ENCODE data around the gene NPY2R. TPM values are rescaled to one million over a fixed set of nuclear protein-coding genes. Genes with fewer than 3 reads are reported as not detected.

Gene NPY2R
- total RNA-seq, 4 donors from 2014 or later = 0.65 to 1.1 TPM; not detected in 2

DNA sequence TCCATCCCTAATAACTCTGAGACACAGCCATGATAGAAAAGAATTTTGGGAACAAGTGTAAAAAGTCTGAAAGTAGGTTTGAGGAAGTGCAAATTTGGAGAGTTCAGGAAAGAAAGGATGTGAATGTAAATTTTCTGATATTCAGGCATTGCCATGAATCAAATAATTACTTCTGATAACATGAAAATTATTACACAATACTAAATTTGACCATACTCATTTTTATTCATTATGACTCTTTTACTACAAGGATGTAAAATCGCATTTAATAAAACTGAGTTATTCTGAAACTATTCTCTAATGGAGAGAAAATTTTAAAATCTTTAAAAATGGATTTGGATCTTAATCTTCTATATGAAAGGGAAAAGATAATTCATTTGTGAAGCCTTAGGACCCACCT, 33.8 kb upstream of the NPY2R start:
- 89% methylated on average over 1 of the region's 1 CpG for WGBS
- TF ChIP-seq POLR2A (IDR thresholded peaks at IDR 0.05) (no peak), EP300 (IDR thresholded peaks at IDR 0.05) (no peak)
- no peak for DNase-seq (ENCODE audit: low spot score in 2 of 2)
- Histone ChIP-seq H3K4me3 (no peak overlapping the region), H3K4me1 (no peaks in the 10 kb centered on the region), H3K36me3 (no peaks in the 10 kb centered on the region), H3K9me3 (no peaks in the 10 kb centered on the region), H3K27me3 (no peaks in the 10 kb centered on the region), H3K27ac (no peak overlapping the region)

- no peak overlapping the region for H3K27ac ChIP-seq
- H3K9me3 ChIP-seq = no peaks in the 10 kb centered on the region
- H3K36me3 ChIP-seq = no peaks in the 10 kb centered on the region
- H3K4me3 ChIP-seq = no peak overlapping the region
- no peaks in the 10 kb centered on the region for H3K27me3 ChIP-seq
- H3K4me1 ChIP-seq = no peaks in the 10 kb centered on the region
- DNase-seq (ENCODE audit: low spot score in 2 of 2) = no peak
- TF ChIP-seq, protein P1, sequence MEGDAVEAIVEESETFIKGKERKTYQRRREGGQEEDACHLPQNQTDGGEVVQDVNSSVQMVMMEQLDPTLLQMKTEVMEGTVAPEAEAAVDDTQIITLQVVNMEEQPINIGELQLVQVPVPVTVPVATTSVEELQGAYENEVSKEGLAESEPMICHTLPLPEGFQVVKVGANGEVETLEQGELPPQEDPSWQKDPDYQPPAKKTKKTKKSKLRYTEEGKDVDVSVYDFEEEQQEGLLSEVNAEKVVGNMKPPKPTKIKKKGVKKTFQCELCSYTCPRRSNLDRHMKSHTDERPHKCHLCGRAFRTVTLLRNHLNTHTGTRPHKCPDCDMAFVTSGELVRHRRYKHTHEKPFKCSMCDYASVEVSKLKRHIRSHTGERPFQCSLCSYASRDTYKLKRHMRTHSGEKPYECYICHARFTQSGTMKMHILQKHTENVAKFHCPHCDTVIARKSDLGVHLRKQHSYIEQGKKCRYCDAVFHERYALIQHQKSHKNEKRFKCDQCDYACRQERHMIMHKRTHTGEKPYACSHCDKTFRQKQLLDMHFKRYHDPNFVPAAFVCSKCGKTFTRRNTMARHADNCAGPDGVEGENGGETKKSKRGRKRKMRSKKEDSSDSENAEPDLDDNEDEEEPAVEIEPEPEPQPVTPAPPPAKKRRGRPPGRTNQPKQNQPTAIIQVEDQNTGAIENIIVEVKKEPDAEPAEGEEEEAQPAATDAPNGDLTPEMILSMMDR (IDR thresholded peaks at IDR 0.05) = no peak
- no peak for TF ChIP-seq POLR2AphosphoS5 (IDR thresholded peaks at IDR 0.05)
- no peak for TF ChIP-seq POLR2A (IDR thresholded peaks at IDR 0.05)
- no peak for TF ChIP-seq EP300 (IDR thresholded peaks at IDR 0.05)
- WGBS = 49% methylated on average over 2 of the region's 2 CpGs
Measured at GRCh38 chr4:155179216-155179615, 29.2 kb upstream of the NPY2R start.

- Histone ChIP-seq H3K27me3 (no peaks in the 10 kb centered on the region), H3K4me1 (no peaks in the 10 kb centered on the region), H3K4me3 (no peak overlapping the region), H3K36me3 (no peaks in the 10 kb centered on the region), H3K27ac (no peak overlapping the region), H3K9me3 (no peaks in the 10 kb centered on the region)
- TF ChIP-seq POLR2AphosphoS5 (IDR thresholded peaks at IDR 0.05) (no peak), EP300 (IDR thresholded peaks at IDR 0.05) (no peak), POLR2A (IDR thresholded peaks at IDR 0.05) (no peak)
- TF ChIP-seq, protein P1 (IDR thresholded peaks at IDR 0.05) = no peak
- 83% methylated on average over 2 of the region's 2 CpGs for WGBS
- no peak for DNase-seq (ENCODE audit: low spot score in 2 of 2)
Measured at GRCh38 chr4:155186972-155187371, 21.5 kb upstream of the NPY2R start.

- no peaks in the 10 kb centered on the region for H3K4me1 ChIP-seq
- H3K27me3 ChIP-seq = no peaks in the 10 kb centered on the region
- H3K36me3 ChIP-seq = no peaks in the 10 kb centered on the region
- TF ChIP-seq POLR2AphosphoS5 (IDR thresholded peaks at IDR 0.05) (no peak), EP300 (IDR thresholded peaks at IDR 0.05) (no peak), POLR2A (IDR thresholded peaks at IDR 0.05) (no peak)
- TF ChIP-seq, protein P1 (IDR thresholded peaks at IDR 0.05) = no peak
- no peaks in the 10 kb centered on the region for H3K9me3 ChIP-seq
- 0% methylated on average over 1 of the region's 1 CpG for WGBS
- no peak for DNase-seq (ENCODE audit: low spot score in 2 of 2)
- no peak overlapping the region for H3K4me3 ChIP-seq
- H3K27ac ChIP-seq = no peak overlapping the region
Measured at GRCh38 chr4:155187989-155188388, 20.4 kb upstream of the NPY2R start.

DNA sequence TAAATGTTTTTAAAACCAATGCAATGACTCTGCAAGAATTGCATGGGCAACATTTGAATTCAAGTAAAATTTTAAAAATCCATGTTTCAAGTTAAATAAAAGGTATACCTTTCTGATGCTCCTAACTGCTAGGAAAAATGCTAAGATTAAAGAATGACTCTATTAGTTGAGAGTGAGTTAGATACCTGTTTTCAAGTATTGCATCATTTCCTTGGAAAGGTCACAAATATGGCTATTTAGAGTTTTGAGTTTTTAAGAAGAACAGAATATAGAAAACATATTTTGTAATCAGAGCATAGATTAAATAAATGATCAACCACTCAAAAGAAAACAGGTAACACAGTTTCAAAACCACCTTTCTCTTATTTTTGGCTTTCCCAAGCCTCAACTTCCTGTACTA, 18.3 kb upstream of the NPY2R start:
- Histone ChIP-seq H3K27me3 (no peaks in the 10 kb centered on the region), H3K4me1 (no peaks in the 10 kb centered on the region), H3K9me3 (no peaks in the 10 kb centered on the region), H3K27ac (no peak overlapping the region), H3K36me3 (no peaks in the 10 kb centered on the region), H3K4me3 (no peak overlapping the region)
- DNase-seq (ENCODE audit: low spot score in 2 of 2) = no peak
- TF ChIP-seq POLR2A (IDR thresholded peaks at IDR 0.05) (no peak), EP300 (IDR thresholded peaks at IDR 0.05) (no peak), POLR2AphosphoS5 (IDR thresholded peaks at IDR 0.05) (no peak)
- TF ChIP-seq, protein P1 (IDR thresholded peaks at IDR 0.05) = no peak

DNA sequence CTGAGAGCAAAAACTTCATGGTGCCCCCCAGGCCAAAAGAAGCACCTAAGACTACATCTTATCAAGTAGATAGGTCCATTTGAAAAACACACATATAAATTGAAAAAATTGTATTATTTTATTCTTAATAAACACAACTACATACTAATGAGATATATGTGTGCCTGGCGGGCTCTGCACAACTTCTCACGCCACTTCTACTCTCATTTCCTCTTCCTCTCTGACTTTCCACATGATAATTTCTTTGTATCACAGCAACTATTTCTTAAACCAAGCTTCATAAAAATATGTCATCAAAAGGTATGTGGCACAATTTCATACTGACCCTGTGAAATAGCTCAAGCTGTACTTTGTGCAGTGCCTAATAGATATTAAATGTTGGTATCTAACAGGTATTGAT, 10.7 kb upstream of the NPY2R start:
- Histone ChIP-seq H3K27ac (no peak overlapping the region), H3K9me3 (no peaks in the 10 kb centered on the region), H3K4me3 (no peak overlapping the region), H3K4me1 (no peaks in the 10 kb centered on the region), H3K27me3 (peaks cover 3% of the 10 kb centered on the region), H3K36me3 (no peaks in the 10 kb centered on the region)
- no peak for DNase-seq (ENCODE audit: low spot score in 2 of 2)
- TF ChIP-seq EP300 (IDR thresholded peaks at IDR 0.05) = no peak
- no peak for TF ChIP-seq POLR2AphosphoS5 (IDR thresholded peaks at IDR 0.05)
- no peak for TF ChIP-seq POLR2A (IDR thresholded peaks at IDR 0.05)
- TF ChIP-seq, protein P1 (IDR thresholded peaks at IDR 0.05) = no peak
- 92% methylated on average over 2 of the region's 2 CpGs for WGBS
